Inferior parietal cortex (tissue), 1 donor: Measurements from ENCODE around the gene CALM1.

Experiments used
- DNase-seq: peaks from one replicate; pipeline ENCODE4 v3.0.0-alpha.2; 2016; ENCODE audit errors: extremely low spot score

Gene CALM1

GRCh38 chr14:90396341-90397339 is at the start of gene CALM1:
Gene CALM1, plus strand, starts transcription at chr14:90397029. Its CDS starts 202 bp downstream, at chr14:90397231.
- peak; percentile 88 for DNase-seq

DNA sequence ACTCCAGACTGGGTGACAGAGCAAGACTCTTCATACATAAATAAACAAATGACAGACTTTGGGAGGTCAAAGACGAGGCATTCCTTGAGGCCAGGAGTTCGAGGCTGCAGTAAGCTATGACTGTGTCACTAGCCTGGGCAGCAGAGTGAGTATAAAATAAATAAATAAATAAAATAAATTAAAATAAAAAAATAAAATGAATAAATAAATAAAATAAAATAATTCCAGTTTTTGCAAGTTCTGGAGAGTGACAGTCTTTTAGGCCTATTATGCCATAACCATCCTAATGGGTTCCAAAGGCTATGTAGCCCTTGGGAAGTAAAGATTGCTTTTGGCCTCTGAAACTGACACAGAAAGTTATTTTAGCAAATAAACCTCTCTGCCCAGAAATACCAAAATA is 48.6 kb upstream of the CALM1 start:
- no peak for DNase-seq

- no peak for DNase-seq
Observed at GRCh38 chr14:90349739-90350138, 47.1 kb upstream of the CALM1 start.

GRCh38 chr14:90354551-90355298 is 42.1 kb upstream of the CALM1 start:
- DNase-seq: no peak

DNA sequence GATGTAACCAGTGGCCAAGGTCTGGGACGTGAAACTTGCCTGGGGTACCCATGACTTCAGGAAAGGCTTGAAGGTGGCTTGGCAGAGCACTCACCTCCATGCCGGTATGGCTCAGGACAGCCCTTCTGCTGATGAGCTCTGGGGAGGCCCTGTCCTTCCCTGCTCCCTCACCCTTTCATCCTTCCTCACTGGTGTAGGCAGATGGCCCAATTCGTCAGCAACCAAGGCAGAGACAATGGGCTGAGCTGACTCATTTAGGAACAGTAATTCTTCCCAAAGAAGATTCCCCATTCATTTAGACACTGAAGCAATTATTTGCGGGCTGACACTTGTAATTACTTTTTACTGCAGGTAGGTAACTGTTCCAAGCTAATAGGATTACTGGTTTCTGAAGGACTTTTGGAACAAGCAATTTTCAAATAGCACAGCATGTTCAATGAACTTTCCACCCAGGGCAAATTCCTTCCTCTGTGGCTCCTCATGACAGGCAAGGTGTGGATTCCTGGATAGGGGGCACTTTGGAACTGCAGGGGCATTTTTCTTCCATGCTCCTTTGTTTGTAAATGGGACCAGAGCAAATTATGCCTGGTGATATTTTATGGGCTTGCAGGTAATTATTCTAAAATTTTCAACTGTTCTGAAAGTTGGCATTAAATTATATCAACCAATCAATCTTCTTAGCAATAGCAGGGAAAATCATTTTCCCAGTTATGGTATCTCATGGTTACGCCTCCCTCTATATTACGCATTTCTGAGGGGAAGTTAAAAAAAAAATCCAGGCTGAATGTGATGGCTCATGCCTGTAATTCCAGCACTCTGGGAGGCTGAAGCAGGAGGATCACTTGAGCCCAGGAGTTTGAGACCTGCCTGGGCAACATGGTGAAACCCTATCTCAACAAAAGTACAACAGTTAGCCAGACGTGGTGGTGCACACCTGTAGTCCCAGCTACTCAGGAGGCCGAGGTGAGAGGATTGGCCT is 41.0 kb upstream of the CALM1 start:
- DNase-seq: no peak

- DNase-seq: no peak
Observed at GRCh38 chr14:90356925-90357324, 39.9 kb upstream of the CALM1 start.

- no peak for DNase-seq
Observed at GRCh38 chr14:90358359-90358758, 38.5 kb upstream of the CALM1 start.

GRCh38 chr14:90361865-90362557 is 34.8 kb upstream of the CALM1 start:
- no peak for DNase-seq

GRCh38 chr14:90362558-90362896 is 34.3 kb upstream of the CALM1 start:
- DNase-seq: no peak

DNA sequence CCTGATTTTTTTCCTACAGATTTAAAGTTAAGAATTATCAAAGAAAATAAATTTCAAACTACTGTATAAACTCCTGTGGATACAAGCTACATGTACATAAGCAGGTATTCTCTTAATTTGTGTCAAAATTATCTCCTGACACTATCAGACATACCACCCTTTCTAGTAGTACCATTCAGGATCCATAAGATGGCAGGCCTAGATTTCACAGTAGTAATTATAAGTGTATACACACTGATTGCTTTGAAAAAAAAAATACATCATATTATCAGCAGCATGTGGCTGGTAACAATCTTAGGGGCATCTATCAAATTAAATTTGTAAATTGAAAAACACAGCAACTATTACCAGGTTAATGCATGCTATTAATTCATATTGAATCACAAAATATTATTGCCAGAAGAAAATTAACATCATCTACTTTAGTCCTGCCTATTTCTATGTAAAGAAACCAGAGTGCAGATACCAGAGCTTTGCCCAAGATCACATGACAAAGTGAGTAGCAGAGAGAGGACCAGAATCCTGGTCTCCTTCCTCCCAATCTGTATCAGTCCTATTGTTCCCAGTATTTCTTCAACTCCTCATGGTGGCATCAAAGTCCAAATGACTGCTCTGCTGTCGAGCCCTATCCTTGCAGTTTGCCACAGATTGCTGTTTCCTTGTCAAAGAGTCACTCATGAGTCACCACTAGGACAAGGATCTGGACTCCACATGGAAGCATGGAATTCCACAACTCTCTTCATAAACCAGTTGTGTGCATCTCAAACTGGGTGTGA is 27.7 kb upstream of the CALM1 start:
- DNase-seq: peak; percentile 48

- no peak for DNase-seq
Observed at GRCh38 chr14:90373887-90374286, 22.9 kb upstream of the CALM1 start.

- no peak for DNase-seq
Observed at GRCh38 chr14:90374813-90375212, 22.0 kb upstream of the CALM1 start.

DNA sequence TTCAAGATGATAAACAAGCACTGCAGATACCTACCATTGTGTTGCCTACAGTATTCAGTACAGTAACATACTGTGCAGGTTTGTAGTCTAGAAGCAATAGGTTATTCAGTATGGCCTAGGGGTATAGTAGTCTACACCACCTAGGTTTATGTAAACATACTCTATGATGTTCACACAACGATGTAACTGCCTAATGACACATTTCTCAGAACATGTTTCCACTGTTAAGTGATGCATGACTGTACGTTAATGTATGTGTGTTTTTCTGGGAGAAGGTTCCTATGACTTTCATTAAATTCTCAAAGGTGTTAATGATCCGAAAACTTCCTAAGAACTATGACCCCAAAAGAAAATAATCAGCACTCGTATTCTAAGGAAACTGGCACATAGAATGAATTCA is 20.9 kb upstream of the CALM1 start:
- DNase-seq: no peak

- no peak for DNase-seq
Observed at GRCh38 chr14:90378249-90378648, 18.6 kb upstream of the CALM1 start.

GRCh38 chr14:90379106-90379505 is 17.7 kb upstream of the CALM1 start:
- no peak for DNase-seq

GRCh38 chr14:90381011-90381786 is 15.6 kb upstream of the CALM1 start:
- peak; percentile 84 for DNase-seq

- DNase-seq: peak; percentile 66
Observed at GRCh38 chr14:90381999-90382451, 14.8 kb upstream of the CALM1 start.

GRCh38 chr14:90382491-90383125 is 14.2 kb upstream of the CALM1 start:
- peak; percentile 89 for DNase-seq
